HL-60 (cell line): ENCODE data around the gene DAAM2.

Experiments used
- CTCF ChIP-seq: IDR thresholded peaks from one replicate; pipeline ENCODE4 v1.5.1; 2011; ENCODE audit warnings: low read length, control low read depth, inconsistent platforms; ENCODE audit not compliant: insufficient read depth
- REST ChIP-seq: IDR thresholded peaks from 2 replicates; pipeline ENCODE4 v1.6.1; 2012; ENCODE audit warnings: low read depth; ENCODE audit not compliant: insufficient replicate concordance

GRCh38 chr6:39906318-39906761 lies 114.2 kb downstream of the DAAM2 start:
- TF ChIP-seq CTCF (no peak), REST (no peak)
